ENCODE measurements around the gene RPL39.
"Not testable (repeated sequence)": the region's sequence is repeated elsewhere in the genome, so short reads cannot be mapped to it uniquely, and the experiment has no call there.

The RPL39 gene

GRCh38 chrX:119791437-119792231 lies at the start of gene RPL39:
Gene RPL39, minus strand, starts transcription at chrX:119791630. Its CDS starts 54 bp downstream, at chrX:119791576.
- peak; percentile 81 for DNase-seq

- no peak for DNase-seq
These were observed 42.5 kb upstream of the RPL39 start for GRCh38 chrX:119833905-119834304.

- DNase-seq, result no peak
These were observed 37.0 kb upstream of the RPL39 start for GRCh38 chrX:119828446-119828845.

GRCh38 chrX:119826399-119826959 lies 35.0 kb upstream of the RPL39 start:
- DNase-seq, result no peak

- not testable (repeated sequence) for DNase-seq
These were observed 32.8 kb upstream of the RPL39 start for GRCh38 chrX:119824221-119824620.

- DNase-seq, result not testable (repeated sequence)
These were observed 30.3 kb upstream of the RPL39 start for GRCh38 chrX:119821703-119822102.

- DNase-seq, result no peak
These were observed 25.8 kb upstream of the RPL39 start for GRCh38 chrX:119817130-119817690.

- DNase-seq, result no peak
These were observed 24.9 kb upstream of the RPL39 start for GRCh38 chrX:119816300-119816699.

GRCh38 chrX:119809185-119809666 lies 17.8 kb upstream of the RPL39 start:
- no peak for DNase-seq

GRCh38 chrX:119808461-119808860 lies 17.0 kb upstream of the RPL39 start:
- not testable (repeated sequence) for DNase-seq

- DNase-seq, result no peak
These were observed 11.1 kb upstream of the RPL39 start for GRCh38 chrX:119802546-119802945.

- no peak for DNase-seq
These were observed 10.1 kb upstream of the RPL39 start for GRCh38 chrX:119801253-119802221.

GRCh38 chrX:119790977-119791436 lies 423 bp downstream of the RPL39 start:
- DNase-seq, result peak; percentile 28

- peak; percentile 41 for DNase-seq
These were observed 6.5 kb downstream of the RPL39 start for GRCh38 chrX:119784747-119785446.

GRCh38 chrX:119783026-119783425 lies 8.4 kb downstream of the RPL39 start:
- no peak for DNase-seq

GRCh38 chrX:119778829-119779228 lies 12.6 kb downstream of the RPL39 start:
- no peak for DNase-seq

- no peak for DNase-seq
These were observed 15.8 kb downstream of the RPL39 start for GRCh38 chrX:119775517-119776238.

GRCh38 chrX:119769388-119769787 lies 22.0 kb downstream of the RPL39 start:
- not testable (repeated sequence) for DNase-seq

GRCh38 chrX:119768436-119768835 lies 23.0 kb downstream of the RPL39 start:
- not testable (repeated sequence) for DNase-seq

GRCh38 chrX:119763836-119764387 lies 27.5 kb downstream of the RPL39 start:
- DNase-seq, result no peak

GRCh38 chrX:119763181-119763580 lies 28.2 kb downstream of the RPL39 start:
- no peak for DNase-seq

All from stimulated activated CD4-positive, alpha-beta T cell treated with anti-CD3 and anti-CD28 coated beads, Interleukin-1b, Interleukin-23, amount 100 ng/mL, for 48 hours (primary cell).